ENCODE results near the gene LCT.

LCT gene

DNA sequence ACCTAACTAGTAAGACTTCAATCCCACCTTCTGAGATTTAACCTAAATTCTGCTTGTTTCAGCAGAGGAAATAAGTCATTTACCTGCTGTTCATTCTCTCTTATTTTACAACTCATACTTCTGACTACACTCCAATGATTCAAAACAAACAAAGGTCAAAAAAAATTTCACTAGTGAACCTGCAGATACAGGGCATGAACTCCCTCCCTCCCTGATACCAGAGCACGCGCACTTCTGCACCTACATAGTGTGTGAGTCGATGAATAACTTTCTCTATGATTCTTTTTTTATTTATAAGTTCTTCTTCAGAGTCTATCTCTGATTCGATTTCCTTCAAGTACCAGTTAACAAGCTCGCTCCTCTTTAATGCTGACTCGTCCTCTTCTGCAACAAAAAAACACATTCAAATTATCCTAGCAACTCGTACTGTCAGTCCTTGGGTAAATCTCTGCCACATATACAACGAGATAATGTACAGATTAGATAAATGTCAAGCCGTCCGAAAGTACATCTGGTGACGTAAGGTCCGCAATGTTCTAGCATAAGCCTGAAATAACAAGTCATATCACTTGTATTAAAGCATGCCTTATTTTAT, 7.4 kb upstream of the LCT start:
- H3K4me2 ChIP-seq (ENCODE audit: low read depth, low read length, poor library complexity, severe bottlenecking): no peak overlapping the region
- no peak overlapping the region for H3K27ac ChIP-seq (ENCODE audit: low read depth, low read length)
- no peaks in the 10 kb centered on the region for H3K79me2 ChIP-seq (ENCODE audit: insufficient read depth, low read length)
- H3K9ac ChIP-seq (ENCODE audit: low read length): no peak overlapping the region
- no peaks in the 10 kb centered on the region for H3K27me3 ChIP-seq (ENCODE audit: low read length)
- H3K9me3 ChIP-seq (ENCODE audit: insufficient read depth, low read length): no peaks in the 10 kb centered on the region
- TF ChIP-seq EZH2phosphoT487 (conservative IDR thresholded peaks at IDR 0.05; ENCODE audit: low read length): no peak
- TF ChIP-seq, protein P1, sequence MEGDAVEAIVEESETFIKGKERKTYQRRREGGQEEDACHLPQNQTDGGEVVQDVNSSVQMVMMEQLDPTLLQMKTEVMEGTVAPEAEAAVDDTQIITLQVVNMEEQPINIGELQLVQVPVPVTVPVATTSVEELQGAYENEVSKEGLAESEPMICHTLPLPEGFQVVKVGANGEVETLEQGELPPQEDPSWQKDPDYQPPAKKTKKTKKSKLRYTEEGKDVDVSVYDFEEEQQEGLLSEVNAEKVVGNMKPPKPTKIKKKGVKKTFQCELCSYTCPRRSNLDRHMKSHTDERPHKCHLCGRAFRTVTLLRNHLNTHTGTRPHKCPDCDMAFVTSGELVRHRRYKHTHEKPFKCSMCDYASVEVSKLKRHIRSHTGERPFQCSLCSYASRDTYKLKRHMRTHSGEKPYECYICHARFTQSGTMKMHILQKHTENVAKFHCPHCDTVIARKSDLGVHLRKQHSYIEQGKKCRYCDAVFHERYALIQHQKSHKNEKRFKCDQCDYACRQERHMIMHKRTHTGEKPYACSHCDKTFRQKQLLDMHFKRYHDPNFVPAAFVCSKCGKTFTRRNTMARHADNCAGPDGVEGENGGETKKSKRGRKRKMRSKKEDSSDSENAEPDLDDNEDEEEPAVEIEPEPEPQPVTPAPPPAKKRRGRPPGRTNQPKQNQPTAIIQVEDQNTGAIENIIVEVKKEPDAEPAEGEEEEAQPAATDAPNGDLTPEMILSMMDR (IDR thresholded peaks at IDR 0.05; ENCODE audit: insufficient read depth, low read length, poor library complexity, severe bottlenecking): no peak
- H3K36me3 ChIP-seq (ENCODE audit: low read length): peaks cover 62% of the 10 kb centered on the region
- peaks cover 18% of the 10 kb centered on the region; the same call in 1 of the 2 replicates for H3F3A ChIP-seq (ENCODE audit: insufficient read depth)
- no peaks in the 10 kb centered on the region for H3K9me2 ChIP-seq (replicated peaks; ENCODE audit: insufficient read depth, low read length)
- H4K20me1 ChIP-seq (ENCODE audit: low read depth, low read length): no peaks in the 10 kb centered on the region
- H3K4me3 ChIP-seq (ENCODE audit: insufficient read depth, low read length, poor library complexity, severe bottlenecking): no peak overlapping the region
- no peak overlapping the region for H2AFZ ChIP-seq (ENCODE audit: low read depth, low read length, severe bottlenecking)

DNA sequence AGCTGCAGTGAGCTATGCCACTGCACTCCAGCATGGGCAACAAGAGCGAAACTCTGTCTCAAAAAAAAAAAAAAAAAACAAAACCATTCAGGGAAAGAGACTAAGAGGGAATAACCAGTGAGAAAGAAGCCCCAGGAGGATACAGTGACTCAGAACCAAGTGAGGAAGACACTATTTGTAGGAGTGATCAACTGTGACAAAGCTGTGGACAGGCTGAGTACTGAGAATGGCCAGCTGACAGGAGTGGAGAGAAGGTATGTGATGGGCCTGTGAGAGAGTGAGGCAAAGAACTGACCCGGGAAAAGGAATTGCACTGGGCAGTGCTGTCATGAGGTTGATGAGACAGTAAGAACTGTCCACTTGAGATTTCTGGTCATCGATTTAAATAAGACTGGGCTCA, 6.7 kb upstream of the LCT start:
- Histone ChIP-seq H3K4me2 (ENCODE audit: low read depth, low read length, poor library complexity, severe bottlenecking) (no peak overlapping the region), H2AFZ (ENCODE audit: low read depth, low read length, severe bottlenecking) (no peak overlapping the region), H3K9ac (ENCODE audit: low read length) (no peak overlapping the region), H3K27me3 (ENCODE audit: low read length) (no peaks in the 10 kb centered on the region), H3F3A (ENCODE audit: insufficient read depth) (peaks cover 17% of the 10 kb centered on the region), H3K79me2 (ENCODE audit: insufficient read depth, low read length) (no peaks in the 10 kb centered on the region), H3K4me3 (ENCODE audit: insufficient read depth, low read length, poor library complexity, severe bottlenecking) (no peak overlapping the region), H3K9me3 (ENCODE audit: insufficient read depth, low read length) (no peaks in the 10 kb centered on the region), H3K27ac (ENCODE audit: low read depth, low read length) (no peak overlapping the region), H3K36me3 (ENCODE audit: low read length) (peaks cover 58% of the 10 kb centered on the region), H3K9me2 (replicated peaks; ENCODE audit: insufficient read depth, low read length) (no peaks in the 10 kb centered on the region), H4K20me1 (ENCODE audit: low read depth, low read length) (no peaks in the 10 kb centered on the region)
- TF ChIP-seq, protein P1 (IDR thresholded peaks at IDR 0.05; ENCODE audit: insufficient read depth, low read length, poor library complexity, severe bottlenecking): no peak
- no peak for TF ChIP-seq EZH2phosphoT487 (conservative IDR thresholded peaks at IDR 0.05; ENCODE audit: low read length)

DNA sequence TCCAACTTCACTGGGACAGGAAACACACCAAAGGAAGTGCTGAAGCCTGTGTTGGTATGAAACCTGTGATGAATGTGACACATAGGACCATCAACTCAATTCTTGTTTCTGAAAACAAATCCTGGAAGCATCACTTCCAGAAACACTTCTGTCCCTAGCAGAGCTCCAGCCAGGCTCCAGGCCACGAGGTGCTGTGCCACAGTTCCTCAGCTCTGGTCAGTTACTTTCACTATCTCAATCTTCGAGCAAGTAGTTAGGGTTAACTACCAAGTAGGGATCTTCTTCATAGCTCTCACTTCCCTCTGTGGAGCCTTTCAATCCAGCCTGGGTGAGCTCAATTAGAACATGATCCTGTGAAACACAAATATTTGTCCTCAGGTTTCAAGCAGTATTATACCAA, 3.6 kb upstream of the LCT start:
- Histone ChIP-seq H3K27ac (ENCODE audit: low read depth, low read length) (no peak overlapping the region), H3K9me2 (replicated peaks; ENCODE audit: insufficient read depth, low read length) (no peaks in the 10 kb centered on the region), H3K4me2 (ENCODE audit: low read depth, low read length, poor library complexity, severe bottlenecking) (no peak overlapping the region), H3K36me3 (ENCODE audit: low read length) (peaks cover 39% of the 10 kb centered on the region), H3K9me3 (ENCODE audit: insufficient read depth, low read length) (no peaks in the 10 kb centered on the region), H3K9ac (ENCODE audit: low read length) (no peak overlapping the region), H3F3A (ENCODE audit: insufficient read depth) (peaks cover 25% of the 10 kb centered on the region), H3K27me3 (ENCODE audit: low read length) (no peaks in the 10 kb centered on the region), H2AFZ (ENCODE audit: low read depth, low read length, severe bottlenecking) (no peak overlapping the region), H4K20me1 (ENCODE audit: low read depth, low read length) (no peaks in the 10 kb centered on the region), H3K4me3 (ENCODE audit: insufficient read depth, low read length, poor library complexity, severe bottlenecking) (no peak overlapping the region), H3K79me2 (ENCODE audit: insufficient read depth, low read length) (no peaks in the 10 kb centered on the region)
- TF ChIP-seq, protein P1 (IDR thresholded peaks at IDR 0.05; ENCODE audit: insufficient read depth, low read length, poor library complexity, severe bottlenecking): no peak
- TF ChIP-seq EZH2phosphoT487 (conservative IDR thresholded peaks at IDR 0.05; ENCODE audit: low read length): no peak

Data from SU-DHL-6 (cell line).